Measurements from ENCODE around the gene ANO4.
"Not testable (repeated sequence)": the region's sequence is repeated elsewhere in the genome, so short reads cannot be mapped to it uniquely, and the experiment has no call there.

The ANO4 gene

DNA sequence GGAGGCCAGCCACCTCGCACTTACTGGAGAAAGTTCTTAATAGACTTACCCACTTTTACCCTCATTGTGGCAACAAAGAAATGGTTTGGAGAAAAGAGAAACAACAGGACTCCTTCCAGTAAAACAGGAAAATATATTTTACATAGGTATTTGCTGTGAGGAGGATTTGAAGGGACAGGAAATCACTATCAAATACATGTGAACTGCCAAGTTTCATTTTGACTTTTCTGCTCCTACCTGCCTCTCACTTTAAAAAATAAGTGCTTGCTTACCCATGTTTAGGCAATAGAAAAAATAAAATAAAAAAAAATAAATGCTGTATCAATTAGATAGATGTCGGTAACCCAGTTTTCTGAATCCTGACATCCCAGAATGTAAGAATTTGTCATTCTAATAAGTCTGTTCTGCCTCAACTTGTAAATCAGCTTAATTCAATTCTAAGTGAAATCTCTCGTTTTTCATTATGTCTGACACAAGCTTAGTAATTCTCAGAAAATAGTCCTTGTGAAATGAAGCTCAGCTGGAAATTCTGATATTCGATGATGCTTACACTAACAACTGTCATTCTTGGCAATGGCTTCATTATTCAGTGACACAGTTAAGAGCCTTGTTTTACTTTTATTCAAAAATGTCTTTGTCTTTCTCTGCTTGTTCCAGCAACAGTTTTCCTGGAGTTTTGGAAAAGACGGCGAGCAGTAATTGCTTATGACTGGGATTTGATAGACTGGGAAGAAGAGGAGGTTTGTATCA is 284.1 kb downstream of the ANO4 start:
- DNase-seq (ENCODE audit: low read depth in 1 of 2, low spot score in 1 of 2) = no peak

DNA sequence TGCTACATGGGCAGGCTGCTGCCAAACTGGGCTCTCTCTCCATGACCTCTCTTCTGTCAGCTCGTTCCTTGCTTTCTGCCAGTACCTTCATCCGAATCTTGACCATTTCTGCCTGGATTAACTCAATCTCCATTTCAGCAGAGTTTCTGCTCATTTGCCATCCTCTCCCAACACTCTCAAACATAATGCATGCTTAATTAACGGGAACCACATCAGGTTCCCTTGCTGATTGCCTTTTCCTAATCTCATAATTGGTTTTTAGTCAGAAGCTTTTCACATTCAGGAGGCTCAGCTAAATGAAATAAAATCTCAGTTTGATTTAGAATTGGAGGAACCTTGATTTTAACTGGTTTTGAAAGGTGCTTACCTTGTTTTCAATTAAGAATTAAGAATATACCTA is 288.1 kb downstream of the ANO4 start:
- DNase-seq (ENCODE audit: low read depth in 1 of 2, low spot score in 1 of 2) = no peak

DNA sequence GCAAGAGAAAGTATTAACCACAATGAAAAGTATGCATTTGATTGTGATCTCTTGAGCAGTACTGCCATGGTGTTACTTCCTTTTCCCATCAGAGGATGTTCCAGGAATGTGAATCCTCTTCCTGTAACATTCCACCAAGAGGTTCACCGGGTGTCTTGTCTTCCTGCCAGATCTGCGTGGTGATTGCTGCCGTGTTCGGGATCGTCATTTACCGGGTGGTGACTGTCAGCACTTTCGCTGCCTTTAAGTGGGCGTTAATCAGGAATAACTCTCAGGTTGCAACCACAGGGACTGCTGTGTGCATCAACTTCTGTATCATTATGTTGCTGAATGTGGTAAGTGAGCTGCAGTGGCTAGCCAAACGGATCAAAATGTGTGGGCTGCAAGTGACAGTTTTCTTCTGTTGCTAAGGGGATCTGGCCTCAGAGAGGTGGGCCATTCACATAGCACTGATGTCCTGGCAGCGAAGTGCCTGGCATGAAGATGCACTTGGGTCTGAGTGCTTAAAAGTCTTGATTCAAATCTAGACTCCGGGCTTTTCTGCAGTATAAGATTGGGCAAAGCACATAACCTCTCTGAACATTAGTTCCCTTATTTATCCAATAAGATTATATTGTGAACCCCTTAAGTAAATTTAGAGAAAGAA is 292.0 kb downstream of the ANO4 start:
- no peak for DNase-seq (ENCODE audit: low read depth in 1 of 2, low spot score in 1 of 2)

DNA sequence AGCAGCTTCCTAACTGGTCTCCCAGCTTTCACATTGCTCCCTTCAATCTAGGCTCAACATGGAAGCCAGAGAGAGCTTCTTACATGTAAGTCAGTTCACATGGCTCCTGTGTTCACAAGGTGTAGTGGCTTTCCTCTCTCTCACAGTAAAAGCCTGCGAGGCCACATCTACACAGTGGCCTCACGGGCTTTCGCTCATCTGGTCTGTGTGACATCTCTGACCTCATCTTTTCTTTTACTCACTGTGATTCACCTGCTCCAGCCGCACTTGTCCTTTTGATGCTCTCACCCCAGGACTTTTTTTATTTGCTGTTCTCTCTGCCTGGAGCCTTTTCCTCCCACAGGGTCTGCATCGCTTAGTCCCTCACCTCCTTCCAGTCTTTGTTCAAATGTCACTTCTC is 293.3 kb downstream of the ANO4 start:
- no peak for DNase-seq (ENCODE audit: low read depth in 1 of 2, low spot score in 1 of 2)

DNA sequence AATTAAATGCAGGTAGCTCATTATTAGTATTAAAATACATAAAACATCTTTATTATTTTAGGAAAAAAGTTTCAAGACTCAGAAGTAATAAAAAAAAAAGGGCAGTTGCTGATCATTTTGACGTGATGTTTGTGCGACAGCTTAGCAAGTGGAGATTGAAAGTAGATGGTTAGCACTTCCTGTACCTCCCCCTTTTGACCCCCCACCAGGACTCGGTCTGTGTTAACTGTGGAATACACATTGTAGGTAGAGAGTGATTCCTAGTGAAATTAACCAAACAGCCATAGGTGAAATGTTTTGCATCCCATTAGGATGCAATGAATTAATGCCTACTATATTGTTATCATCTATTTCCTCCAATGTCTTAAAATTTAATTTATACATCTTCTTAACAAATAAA is 294.7 kb downstream of the ANO4 start:
- no peak for DNase-seq (ENCODE audit: low read depth in 1 of 2, low spot score in 1 of 2)

DNA sequence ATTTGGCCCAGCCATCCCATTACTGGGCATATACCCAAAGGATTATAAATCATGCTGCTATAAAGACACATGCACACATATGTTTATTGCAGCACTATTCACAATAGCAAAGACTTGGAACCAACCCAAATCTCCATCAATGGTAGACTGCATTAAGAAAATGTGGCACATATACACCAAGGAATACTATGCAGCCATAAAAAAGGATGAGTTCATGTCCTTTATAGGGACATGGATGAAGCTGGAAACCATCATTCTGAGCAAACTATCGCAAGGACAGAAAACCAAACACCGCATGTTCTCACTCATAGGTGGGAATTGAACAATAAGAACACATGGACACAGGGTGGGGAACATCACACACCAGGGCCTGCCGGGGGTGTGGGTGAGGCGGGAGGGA is 295.6 kb downstream of the ANO4 start:
- not testable (repeated sequence) for DNase-seq (ENCODE audit: low read depth in 1 of 2, low spot score in 1 of 2)

DNA sequence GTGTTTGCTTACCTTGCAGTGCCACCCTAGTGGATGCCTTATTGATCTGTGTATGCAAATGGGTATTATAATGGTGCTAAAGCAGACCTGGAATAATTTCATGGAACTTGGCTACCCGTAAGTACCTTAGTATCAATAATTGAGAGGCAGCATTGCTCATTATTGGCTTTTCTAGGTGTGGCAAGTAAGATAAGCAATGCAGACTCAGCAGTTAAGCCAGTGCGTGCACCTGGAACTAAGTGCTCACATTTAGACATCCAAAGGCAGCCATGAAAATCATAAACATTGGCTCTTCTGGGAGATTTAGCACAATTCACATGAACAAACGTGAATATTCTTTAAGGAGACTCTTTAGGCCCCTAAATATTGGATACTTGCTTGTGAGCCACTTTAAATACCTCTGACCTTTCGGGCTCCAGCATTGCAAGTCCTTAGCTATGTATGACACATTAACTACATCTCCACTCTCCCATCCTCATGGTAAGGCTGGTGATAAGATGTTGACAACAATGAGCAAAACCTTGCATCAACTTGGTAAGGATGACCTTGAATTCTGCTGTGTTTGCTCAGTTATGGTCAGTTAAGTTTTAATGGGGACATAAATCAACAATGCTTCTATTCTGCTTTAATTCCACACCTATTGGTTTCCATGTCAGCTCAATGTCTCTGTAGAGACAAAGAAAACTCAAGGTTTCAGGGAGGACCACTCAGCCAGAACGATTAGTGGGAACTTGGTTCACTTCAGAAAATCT is 303.4 kb downstream of the ANO4 start:
- DNase-seq (ENCODE audit: low read depth in 1 of 2, low spot score in 1 of 2) = no peak

DNA sequence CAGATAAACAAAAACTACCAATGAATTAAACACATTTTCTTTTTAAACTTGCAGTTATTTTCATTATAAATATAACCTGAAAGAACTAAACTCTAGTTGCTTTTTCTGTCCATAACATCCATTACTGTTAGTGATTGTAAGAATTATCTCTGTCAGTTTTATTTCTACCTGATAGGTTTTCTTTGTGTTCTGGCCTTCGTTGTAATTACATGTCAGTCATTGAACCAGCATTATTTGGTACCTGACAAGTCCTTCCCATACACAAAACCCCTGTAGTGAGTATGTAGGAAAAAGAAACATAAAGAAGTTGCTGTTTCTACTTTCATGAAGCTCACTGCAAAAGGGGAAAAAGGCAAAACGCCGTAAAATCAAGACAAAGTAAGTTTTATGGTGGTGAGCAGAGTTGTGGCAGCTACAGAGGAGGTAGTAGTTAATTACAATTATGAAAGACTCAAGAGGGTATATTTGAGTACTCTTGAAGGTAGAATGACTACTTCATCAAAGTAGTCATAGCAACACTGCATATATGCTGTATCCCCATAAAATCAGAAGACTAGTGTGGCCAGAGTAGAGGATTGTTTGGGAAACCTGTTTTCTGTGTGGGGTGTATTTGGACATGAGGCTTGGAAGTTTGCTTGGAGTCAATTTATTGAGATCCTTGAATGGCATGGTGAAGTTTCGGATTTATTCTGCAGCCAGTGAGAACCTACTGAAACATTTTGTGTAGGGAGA is 312.6 kb downstream of the ANO4 start:
- DNase-seq (ENCODE audit: low read depth in 1 of 2, low spot score in 1 of 2) = no peak

DNA sequence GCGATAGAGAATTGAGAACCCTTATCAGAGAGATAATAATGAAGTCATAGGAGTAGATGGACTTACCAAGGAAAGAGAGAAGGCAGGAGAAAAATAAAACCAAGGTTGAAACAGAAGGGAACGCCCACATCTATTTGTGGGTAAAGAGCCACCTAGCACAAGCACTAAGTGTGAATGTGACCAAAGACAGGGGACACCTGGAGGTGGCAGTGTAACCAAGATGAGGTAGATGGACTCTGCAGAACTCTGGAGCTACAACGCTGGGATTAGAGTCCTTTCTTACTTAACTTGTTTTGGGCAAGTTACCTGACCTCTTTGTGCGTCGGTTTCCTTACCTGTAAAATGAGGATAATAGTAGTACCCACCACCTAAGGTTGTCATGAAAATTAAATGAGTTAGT is 313.6 kb downstream of the ANO4 start:
- DNase-seq (ENCODE audit: low read depth in 1 of 2, low spot score in 1 of 2) = no peak

DNA sequence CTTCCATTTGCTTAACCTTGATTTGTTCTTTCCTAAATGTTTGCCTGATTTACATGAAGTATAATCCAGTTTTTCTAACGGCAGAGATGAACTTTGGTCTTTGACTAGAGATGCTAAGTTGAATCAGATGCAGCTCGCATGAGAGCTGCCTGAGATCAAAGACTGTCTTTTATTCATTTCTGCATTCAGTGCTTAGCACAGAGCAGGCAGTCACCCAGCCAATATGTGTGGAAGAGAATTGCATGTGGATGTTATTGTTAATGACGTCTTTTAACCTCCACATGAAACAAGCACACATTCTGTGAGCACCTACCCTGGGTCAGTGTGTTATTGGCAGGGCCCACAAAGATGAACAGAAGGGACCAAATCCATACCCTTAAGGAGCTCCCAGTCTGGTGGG is 316.3 kb downstream of the ANO4 start:
- no peak for DNase-seq (ENCODE audit: low read depth in 1 of 2, low spot score in 1 of 2)

DNA sequence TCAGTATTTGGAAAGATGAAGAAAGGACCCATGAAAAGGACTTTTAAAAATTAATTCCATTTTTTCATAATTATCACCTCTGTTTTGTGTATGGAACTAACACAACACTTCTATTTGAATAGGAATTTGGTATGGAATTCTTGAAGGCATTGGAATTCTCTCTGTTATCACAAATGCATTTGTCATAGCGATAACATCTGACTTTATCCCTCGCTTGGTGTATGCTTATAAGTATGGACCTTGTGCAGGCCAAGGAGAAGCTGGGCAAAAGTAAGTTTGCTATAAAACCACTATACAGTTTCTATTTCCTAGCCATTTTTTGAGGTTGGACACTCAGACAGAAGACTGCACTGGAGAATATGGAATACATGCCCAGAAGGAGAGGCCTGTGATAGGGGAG is 316.9 kb downstream of the ANO4 start:
- no peak for DNase-seq (ENCODE audit: low read depth in 1 of 2, low spot score in 1 of 2)

DNA sequence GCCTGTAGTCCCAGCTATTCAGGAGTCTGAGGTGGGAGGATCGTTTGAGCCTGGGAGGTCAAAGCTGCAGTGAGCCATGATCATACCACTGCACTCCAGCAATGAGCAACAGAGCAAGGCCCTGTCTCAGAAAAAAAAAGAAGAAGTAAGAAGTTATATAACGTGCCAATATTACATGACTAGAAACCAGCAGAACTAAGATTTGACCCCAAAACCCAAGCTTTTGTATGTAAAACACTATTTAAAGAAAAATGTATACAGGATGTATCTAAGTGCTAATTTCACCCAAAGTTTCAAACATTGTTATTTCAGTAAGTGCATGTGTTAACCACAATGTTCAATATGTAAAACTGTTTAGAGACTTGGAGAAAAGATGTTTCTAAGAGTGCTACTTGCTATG is 320.8 kb downstream of the ANO4 start:
- no peak for DNase-seq (ENCODE audit: low read depth in 1 of 2, low spot score in 1 of 2)

DNA sequence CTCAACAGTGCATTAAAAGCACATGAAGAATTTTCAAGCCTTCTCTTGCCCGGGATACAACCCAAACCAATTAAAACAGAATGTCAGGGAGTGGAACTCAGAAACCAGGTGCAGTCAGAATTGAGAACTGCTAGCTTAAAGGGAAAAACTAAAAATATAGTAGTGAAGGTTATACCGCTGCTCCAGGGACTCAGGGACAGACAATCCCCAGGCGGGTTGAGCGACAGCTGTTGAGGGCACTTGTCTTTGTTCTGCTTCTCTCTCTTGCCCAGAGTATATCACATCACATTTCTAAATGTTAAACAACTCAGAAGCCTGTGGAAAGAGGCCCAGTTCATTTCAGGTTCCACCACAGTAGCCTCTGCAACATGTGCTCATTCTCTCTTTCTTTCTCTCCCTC is 322.3 kb downstream of the ANO4 start:
- DNase-seq (ENCODE audit: low read depth in 1 of 2, low spot score in 1 of 2) = no peak

DNA sequence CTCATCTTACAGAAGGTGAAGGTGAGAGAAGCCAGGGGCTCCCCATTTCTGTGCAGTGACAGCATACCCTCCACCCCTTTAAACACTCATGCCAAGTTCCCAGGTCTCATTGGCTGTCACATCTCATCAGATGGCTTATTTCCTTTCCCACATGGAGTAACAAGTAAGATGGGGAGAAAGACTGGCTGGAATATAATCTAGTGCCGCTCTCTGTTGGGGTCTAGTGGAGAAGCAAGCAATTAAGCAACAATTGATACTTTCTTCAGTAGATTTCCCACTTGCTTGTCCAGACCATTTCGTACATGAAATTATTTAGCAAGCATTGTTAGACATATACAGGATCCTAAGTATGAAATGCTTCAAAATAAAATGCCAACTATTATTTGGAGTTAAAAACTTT is 323.3 kb downstream of the ANO4 start:
- no peak for DNase-seq (ENCODE audit: low read depth in 1 of 2, low spot score in 1 of 2)

DNA sequence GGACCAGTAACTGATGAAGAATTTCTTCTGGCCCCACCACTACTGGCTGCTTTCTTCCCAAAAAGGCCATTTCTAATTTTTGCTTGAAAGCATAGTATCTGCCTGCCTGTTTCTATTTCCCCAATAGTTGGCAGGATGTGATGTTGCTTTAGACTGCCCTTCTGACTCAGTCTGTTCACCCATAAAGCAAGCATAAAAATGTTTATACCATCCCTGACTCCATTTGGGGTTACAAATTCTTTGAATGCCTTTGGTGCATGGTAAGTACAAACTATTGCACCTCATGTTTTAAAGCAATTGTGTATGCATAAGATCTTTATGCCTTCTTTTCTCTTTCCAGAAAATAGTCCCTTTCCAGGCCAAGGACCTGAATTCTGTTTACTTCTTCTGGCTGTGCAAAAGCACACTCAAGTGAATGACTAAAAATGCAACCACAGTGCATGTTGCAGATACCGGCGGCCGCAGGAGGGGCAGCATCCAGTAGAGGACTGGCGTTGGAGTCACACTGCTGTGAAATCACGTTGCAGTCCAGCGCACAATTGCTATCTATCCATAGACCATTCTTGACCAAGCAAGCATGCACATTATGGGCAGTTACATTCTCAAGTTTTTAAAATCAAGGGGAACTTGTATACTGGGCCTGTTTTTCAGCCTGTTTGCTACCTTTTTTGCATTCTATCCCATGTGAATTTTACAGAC is 333.1 kb downstream of the ANO4 start:
- no peak for DNase-seq (ENCODE audit: low read depth in 1 of 2, low spot score in 1 of 2)

DNA sequence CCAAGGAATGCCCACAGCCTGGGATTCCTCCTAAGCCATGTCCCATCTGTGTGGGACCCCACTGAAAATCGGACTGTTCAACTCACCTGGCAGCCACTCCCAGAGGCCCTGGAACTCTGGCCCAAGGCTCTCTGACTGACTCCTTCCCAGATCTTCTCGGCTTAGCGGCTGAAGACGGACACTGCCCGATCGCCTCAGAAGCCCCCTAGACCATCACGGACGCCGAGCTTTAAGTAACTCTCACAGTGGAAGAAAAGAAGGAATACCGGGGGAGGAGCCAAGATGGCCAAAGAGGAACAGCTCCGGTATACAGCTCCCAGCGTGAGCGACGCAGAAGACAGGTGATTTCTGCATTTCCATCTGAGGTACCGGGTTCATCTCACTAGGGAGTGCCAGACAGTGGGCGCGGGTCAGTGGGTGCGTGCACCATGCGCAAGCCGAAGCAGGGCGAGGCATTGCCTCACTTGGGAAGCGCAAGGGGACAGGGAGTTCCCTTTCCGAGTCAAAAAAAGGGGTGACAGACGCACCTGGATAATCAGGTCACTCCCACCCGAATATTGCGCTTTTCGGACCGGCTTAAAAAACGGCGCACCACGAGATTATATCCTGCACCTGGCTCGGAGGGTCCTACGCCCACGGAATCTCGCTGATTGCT is 351.3 kb downstream of the ANO4 start:
- not testable (repeated sequence) for DNase-seq (ENCODE audit: low read depth in 1 of 2, low spot score in 1 of 2)

DNA sequence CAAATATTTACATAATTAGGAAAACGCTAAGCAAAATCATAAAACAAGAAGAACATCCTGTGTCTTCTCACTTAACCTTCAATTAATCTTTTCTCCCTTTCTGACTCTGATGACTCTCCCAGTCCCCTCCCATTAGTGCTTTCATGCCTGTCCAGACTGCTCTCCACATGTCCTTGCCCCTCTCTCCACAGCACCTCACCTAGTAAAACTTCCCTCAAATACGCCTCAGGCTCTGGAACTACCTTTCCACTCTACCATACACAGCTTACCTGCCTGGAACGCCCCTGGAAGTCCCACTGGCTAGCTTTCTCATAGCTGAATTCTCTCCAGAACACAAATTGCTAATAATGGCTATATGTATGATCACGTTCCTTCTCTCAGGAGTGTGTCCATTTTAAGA is 370.7 kb downstream of the ANO4 start:
- DNase-seq (ENCODE audit: low read depth in 1 of 2, low spot score in 1 of 2) = no peak

DNA sequence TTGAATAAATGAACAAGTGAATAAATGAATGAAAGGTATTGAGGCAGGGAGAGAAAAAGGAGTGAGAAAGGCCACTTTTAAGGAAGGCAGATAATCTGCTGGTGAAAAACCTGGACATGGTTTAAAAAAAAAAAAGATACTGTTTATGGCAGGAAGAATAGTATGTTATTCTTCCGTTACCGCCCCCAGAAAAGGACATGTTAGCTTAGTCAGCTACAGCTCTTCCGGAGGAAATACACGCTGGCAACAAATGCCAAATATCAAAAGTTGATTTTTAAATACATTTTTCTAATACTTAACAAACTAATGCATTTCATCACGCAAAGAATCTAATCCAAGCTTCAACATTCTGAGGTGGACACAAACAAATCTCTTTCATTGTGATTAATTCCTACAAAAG is 372.3 kb downstream of the ANO4 start:
- no peak for DNase-seq (ENCODE audit: low read depth in 1 of 2, low spot score in 1 of 2)

DNA sequence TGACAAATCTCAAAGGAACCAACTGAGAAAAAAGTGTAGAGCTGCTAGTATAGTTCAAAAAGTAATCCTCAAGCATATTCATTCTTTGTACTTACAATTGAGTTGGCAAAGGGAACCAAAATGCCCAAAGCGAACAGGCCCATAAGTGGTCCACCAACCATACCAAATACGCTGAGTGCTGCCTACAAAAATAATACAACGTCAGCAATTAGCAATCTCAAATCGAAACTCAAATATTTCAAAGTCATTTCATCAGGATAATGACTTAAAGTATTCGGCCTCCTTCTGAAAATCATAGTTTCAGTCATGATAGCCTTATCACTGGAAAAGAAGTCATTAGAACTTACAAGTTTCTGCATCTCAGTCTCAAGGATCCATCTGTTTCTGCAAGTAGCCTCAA is 373.4 kb downstream of the ANO4 start:
- DNase-seq (ENCODE audit: low read depth in 1 of 2, low spot score in 1 of 2) = no peak

DNA sequence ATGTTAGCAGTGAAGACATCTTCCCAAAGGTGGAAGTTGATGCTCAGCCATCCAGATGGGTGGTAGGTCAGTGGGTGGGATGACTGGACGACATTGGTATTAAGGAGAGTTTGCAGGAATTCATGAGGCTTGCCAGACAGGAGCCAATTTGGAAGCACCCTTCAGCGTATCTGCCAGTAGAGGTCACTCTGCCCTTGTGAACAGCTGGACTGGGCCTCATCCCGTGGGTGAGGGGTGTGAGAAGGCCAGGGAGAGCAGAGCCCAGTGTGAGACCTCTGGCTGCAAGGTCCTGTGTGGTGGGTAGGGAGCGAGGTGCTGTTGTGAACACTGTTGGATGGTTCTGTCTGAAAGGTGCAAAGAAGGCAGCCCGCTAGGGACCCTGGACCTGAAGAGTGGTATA is 377.7 kb downstream of the ANO4 start:
- DNase-seq (ENCODE audit: low read depth in 1 of 2, low spot score in 1 of 2) = no peak
